HEK293 (cell line): ENCODE results near the gene UPF2.
A peak's percentile ranks its signal among the peaks of the same experiment; 100 is the strongest.

Experiments
- CTCF ChIA-PET: fragments of 350-600 bp; formaldehyde crosslinking; extraction: SDS; loops from one replicate; lab custom pipeline; 2021; ENCODE audit warnings: antibody characterized with exemption; lab: Yijun Ruan, JAX
- POLR2A ChIA-PET: fragments of 300-600 bp; formaldehyde crosslinking; extraction: SDS; loops from one replicate; lab custom pipeline; 2020; ENCODE audit warnings: antibody characterized with exemption, inconsistent platforms; lab: Yijun Ruan, JAX
- H3K27ac ChIP-seq: fragments of 200-500 bp; sonication (Bioruptor generic); 2 replicates; pipeline ENCODE4 v1.5.1; 2014; ENCODE audit warnings: low read depth, low read length, control low read depth, inconsistent platforms; ENCODE audit errors: extremely low read depth
- H3K36me3 ChIP-seq, 2 experiments: fragments of 200-500 bp in 1 of 2; sonication (Bioruptor generic) in 1 of 2; 1 replicate in 1 of 2; 2 replicates in 1 of 2; pipeline ENCODE4 v1.5.1; 2014 to 2017; ENCODE audit warnings: inconsistent platforms in 2 of 2, low read length in 2 of 2; ENCODE audit not compliant: control insufficient read depth in 2 of 2, insufficient read depth in 1 of 2
- H3K4me1 ChIP-seq: fragments of 200-500 bp; sonication (Bioruptor generic); 2 replicates; pipeline ENCODE4 v1.5.1; 2014; ENCODE audit warnings: mild to moderate bottlenecking, low read length, inconsistent platforms; ENCODE audit not compliant: control insufficient read depth, insufficient read depth
- H3K4me3 ChIP-seq: 2 replicates; pipeline ENCODE4 v1.5.1; 2011; ENCODE audit warnings: low read depth, mild to moderate bottlenecking, control low read depth, low read length, moderate library complexity
- H3K9me3 ChIP-seq: fragments of 200-500 bp; sonication (Bioruptor generic); 2 replicates; pipeline ENCODE4 v1.5.1; 2014; ENCODE audit warnings: low read depth, low read length, inconsistent platforms; ENCODE audit not compliant: control insufficient read depth, insufficient read depth
- EGR2 ChIP-seq: fragments of 450-650 bp; formaldehyde crosslinking; IDR thresholded peaks from 2 replicates; pipeline ENCODE4 v1.5.1; 2016; ENCODE audit warnings: low read depth, missing biosample characterization, missing genetic modification characterization
- OSR2 ChIP-seq: fragments of 450-650 bp; formaldehyde crosslinking; IDR thresholded peaks from 2 replicates; pipeline ENCODE4 v1.5.1; 2016; ENCODE audit warnings: missing biosample characterization, missing genetic modification characterization
- SCRT2 ChIP-seq: fragments of 450-650 bp; formaldehyde crosslinking; IDR thresholded peaks from 2 replicates; pipeline ENCODE4 v1.5.1; 2016; ENCODE audit warnings: missing biosample characterization, missing genetic modification characterization
- WT1 ChIP-seq: fragments of 450-650 bp; formaldehyde crosslinking; IDR thresholded peaks from 2 replicates; pipeline ENCODE4 v1.5.1; 2016; ENCODE audit warnings: missing biosample characterization, missing genetic modification characterization
- ZBTB17 ChIP-seq: fragments of 450-650 bp; formaldehyde crosslinking; IDR thresholded peaks from 2 replicates; pipeline ENCODE4 v1.5.1; 2016; ENCODE audit warnings: missing biosample characterization, missing genetic modification characterization
- ZIC2 ChIP-seq: fragments of 450-650 bp; formaldehyde crosslinking; IDR thresholded peaks from 2 replicates; pipeline ENCODE4 v1.5.1; 2016; ENCODE audit warnings: missing biosample characterization, missing genetic modification characterization
- ZNF114 ChIP-seq: fragments of 450-650 bp; formaldehyde crosslinking; IDR thresholded peaks from 2 replicates; pipeline ENCODE4 v1.5.0; 2017; ENCODE audit warnings: missing biosample characterization, missing genetic modification characterization
- ZNF184 ChIP-seq: fragments of 450-650 bp; IDR thresholded peaks from 2 replicates; pipeline ENCODE4 v1.5.1; 2018; ENCODE audit warnings: missing biosample characterization, mild to moderate bottlenecking, missing genetic modification characterization
- ZNF2 ChIP-seq: fragments of 450-650 bp; formaldehyde crosslinking; IDR thresholded peaks from 2 replicates; pipeline ENCODE4 v1.5.1; 2016; ENCODE audit warnings: missing biosample characterization, missing genetic modification characterization
- ZNF335 ChIP-seq: fragments of 450-650 bp; formaldehyde crosslinking; conservative IDR thresholded peaks from 2 replicates; pipeline ENCODE4 v1.5.1; 2016; ENCODE audit warnings: missing biosample characterization, missing genetic modification characterization
- ZNF366 ChIP-seq: fragments of 450-650 bp; formaldehyde crosslinking; conservative IDR thresholded peaks from 2 replicates; pipeline ENCODE4 v1.5.1; 2016; ENCODE audit warnings: missing biosample characterization, missing genetic modification characterization
- ZNF600 ChIP-seq: fragments of 450-650 bp; formaldehyde crosslinking; IDR thresholded peaks from 2 replicates; pipeline ENCODE4 v1.5.1; 2016; ENCODE audit warnings: missing biosample characterization, missing genetic modification characterization
- ZNF629 ChIP-seq: fragments of 450-650 bp; formaldehyde crosslinking; IDR thresholded peaks from 2 replicates; pipeline ENCODE4 v1.5.1; 2017; ENCODE audit warnings: missing biosample characterization, missing genetic modification characterization
- TF ChIP-seq, protein P1 (sequence below): fragments of 450-650 bp; formaldehyde crosslinking; IDR thresholded peaks from 2 replicates; pipeline ENCODE4 v1.5.1; 2016; ENCODE audit warnings: missing biosample characterization, missing genetic modification characterization
- TF ChIP-seq, protein P2 (sequence below): fragments of 450-650 bp; formaldehyde crosslinking; IDR thresholded peaks from 2 replicates; pipeline ENCODE4 v1.5.1; 2016; ENCODE audit warnings: missing biosample characterization, missing genetic modification characterization
- TF ChIP-seq, protein P3 (sequence below): fragments of 450-650 bp; formaldehyde crosslinking; IDR thresholded peaks from 2 replicates; pipeline ENCODE4 v1.5.1; 2017; ENCODE audit warnings: missing biosample characterization, missing genetic modification characterization
- TF ChIP-seq, protein P4 (sequence below): fragments of 450-650 bp; formaldehyde crosslinking; IDR thresholded peaks from 2 replicates; pipeline ENCODE4 v1.5.1; 2016; ENCODE audit warnings: missing biosample characterization, missing genetic modification characterization

UPF2 gene

DNA sequence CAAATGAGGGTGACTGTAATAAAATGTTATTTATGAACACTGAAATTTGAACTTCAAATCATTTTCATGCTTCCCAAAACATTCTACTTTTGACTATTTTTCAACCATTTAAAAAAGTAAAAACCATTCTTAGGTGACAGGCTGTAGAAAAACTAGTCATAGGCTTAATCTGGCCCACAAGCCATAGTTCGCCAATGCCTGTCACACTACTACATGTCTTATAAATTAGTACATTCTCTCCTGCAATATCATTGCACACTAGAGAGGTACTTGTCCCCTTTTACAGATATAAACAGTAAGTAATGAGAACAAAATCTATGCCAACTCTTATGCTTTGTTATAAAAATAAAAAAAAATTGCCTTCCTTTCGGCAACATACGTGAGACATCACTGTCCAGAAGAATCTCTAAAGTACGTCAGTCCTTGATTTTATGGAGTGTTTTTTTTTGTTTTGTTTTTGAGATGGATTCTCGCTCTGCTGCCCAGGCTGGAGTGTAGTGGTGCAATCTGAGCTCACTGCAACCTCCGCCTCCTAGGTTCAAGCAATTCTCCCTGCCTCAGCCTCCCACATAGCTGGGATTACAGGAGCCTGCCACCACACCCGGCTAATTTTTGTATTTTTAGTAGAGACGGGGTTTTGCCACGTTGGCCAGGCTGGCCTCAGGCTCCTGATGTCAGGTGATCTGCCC is 23.2 kb downstream of the UPF2 start (continued):
- TF ChIP-seq ZNF184 (tag by site-specific recombination): no peak
- TF ChIP-seq ZIC2 (tag by site-specific recombination): no peak
- no peak; the same call in none of the 2 replicates for TF ChIP-seq ZNF2
- TF ChIP-seq OSR2 (tag by site-specific recombination): peak; percentile 60
- peak; percentile 55; the same call in 1 of the 2 replicates for TF ChIP-seq WT1 (tag by site-specific recombination)
- peak; percentile 16; the same call in 1 of the 2 replicates for TF ChIP-seq ZNF366 (tag by site-specific recombination)
- TF ChIP-seq, protein P1, sequence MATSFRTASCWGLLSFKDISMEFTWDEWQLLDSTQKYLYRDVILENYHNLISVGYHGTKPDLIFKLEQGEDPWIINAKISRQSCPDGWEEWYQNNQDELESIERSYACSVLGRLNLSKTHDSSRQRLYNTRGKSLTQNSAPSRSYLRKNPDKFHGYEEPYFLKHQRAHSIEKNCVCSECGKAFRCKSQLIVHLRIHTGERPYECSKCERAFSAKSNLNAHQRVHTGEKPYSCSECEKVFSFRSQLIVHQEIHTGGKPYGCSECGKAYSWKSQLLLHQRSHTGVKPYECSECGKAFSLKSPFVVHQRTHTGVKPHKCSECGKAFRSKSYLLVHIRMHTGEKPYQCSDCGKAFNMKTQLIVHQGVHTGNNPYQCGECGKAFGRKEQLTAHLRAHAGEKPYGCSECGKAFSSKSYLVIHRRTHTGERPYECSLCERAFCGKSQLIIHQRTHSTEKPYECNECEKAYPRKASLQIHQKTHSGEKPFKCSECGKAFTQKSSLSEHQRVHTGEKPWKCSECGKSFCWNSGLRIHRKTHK: no peak
- TF ChIP-seq, protein P2, sequence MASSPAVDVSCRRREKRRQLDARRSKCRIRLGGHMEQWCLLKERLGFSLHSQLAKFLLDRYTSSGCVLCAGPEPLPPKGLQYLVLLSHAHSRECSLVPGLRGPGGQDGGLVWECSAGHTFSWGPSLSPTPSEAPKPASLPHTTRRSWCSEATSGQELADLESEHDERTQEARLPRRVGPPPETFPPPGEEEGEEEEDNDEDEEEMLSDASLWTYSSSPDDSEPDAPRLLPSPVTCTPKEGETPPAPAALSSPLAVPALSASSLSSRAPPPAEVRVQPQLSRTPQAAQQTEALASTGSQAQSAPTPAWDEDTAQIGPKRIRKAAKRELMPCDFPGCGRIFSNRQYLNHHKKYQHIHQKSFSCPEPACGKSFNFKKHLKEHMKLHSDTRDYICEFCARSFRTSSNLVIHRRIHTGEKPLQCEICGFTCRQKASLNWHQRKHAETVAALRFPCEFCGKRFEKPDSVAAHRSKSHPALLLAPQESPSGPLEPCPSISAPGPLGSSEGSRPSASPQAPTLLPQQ (tag by site-specific recombination): no peak
- peak; percentile 91 for TF ChIP-seq ZBTB17
- peak; percentile 36; the same call in 1 of the 2 replicates for TF ChIP-seq ZNF335 (tag by site-specific recombination)
- TF ChIP-seq ZNF629: peak; percentile 30; the same call in 1 of the 2 replicates
- peak; percentile 99 for TF ChIP-seq ZNF600 (tag by site-specific recombination)
- TF ChIP-seq EGR2: peak; percentile 87
- no peak for TF ChIP-seq ZNF114 (tag by site-specific recombination)

DNA sequence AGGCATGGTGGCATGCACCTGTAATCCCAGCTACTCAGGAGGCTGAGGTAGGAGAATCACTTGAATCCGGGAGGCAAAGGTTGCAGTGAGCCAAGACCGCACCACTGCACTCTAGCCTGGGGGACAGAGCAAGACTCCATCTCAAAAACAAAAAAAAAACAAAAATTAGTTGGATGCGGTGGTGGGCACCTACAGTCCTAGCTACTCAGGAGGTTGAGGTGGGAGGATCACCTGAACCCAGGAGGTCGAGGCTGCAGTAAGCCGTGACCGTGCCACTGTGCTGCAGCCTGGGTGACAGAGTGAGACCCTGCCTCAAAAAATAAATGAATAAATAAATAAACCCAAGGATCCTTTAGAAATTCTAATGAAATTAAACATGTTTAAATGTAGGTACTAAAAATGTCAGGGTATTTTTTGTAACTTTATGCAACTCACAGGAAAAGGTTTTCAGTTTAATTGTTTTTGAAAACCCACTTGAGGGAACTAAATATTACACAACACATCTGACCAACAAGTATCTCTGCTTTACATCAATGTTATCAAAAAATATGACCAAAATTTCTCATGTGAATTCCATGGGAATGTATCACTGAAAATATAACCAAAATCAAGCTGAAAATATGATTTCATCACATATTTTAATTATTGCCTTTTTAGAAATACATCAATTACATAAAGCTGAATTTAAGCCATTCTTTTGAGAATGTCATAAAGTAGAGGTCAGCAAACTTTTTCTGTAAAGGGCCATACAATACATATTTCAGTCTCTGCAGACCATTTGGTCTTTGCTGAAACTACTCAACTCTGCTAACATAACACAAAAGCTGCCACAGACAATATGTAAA is 23.9 kb downstream of the UPF2 start:
- TF ChIP-seq, protein P3, sequence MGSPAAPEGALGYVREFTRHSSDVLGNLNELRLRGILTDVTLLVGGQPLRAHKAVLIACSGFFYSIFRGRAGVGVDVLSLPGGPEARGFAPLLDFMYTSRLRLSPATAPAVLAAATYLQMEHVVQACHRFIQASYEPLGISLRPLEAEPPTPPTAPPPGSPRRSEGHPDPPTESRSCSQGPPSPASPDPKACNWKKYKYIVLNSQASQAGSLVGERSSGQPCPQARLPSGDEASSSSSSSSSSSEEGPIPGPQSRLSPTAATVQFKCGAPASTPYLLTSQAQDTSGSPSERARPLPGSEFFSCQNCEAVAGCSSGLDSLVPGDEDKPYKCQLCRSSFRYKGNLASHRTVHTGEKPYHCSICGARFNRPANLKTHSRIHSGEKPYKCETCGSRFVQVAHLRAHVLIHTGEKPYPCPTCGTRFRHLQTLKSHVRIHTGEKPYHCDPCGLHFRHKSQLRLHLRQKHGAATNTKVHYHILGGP (tag by site-specific recombination): no peak
- TF ChIP-seq, protein P4, sequence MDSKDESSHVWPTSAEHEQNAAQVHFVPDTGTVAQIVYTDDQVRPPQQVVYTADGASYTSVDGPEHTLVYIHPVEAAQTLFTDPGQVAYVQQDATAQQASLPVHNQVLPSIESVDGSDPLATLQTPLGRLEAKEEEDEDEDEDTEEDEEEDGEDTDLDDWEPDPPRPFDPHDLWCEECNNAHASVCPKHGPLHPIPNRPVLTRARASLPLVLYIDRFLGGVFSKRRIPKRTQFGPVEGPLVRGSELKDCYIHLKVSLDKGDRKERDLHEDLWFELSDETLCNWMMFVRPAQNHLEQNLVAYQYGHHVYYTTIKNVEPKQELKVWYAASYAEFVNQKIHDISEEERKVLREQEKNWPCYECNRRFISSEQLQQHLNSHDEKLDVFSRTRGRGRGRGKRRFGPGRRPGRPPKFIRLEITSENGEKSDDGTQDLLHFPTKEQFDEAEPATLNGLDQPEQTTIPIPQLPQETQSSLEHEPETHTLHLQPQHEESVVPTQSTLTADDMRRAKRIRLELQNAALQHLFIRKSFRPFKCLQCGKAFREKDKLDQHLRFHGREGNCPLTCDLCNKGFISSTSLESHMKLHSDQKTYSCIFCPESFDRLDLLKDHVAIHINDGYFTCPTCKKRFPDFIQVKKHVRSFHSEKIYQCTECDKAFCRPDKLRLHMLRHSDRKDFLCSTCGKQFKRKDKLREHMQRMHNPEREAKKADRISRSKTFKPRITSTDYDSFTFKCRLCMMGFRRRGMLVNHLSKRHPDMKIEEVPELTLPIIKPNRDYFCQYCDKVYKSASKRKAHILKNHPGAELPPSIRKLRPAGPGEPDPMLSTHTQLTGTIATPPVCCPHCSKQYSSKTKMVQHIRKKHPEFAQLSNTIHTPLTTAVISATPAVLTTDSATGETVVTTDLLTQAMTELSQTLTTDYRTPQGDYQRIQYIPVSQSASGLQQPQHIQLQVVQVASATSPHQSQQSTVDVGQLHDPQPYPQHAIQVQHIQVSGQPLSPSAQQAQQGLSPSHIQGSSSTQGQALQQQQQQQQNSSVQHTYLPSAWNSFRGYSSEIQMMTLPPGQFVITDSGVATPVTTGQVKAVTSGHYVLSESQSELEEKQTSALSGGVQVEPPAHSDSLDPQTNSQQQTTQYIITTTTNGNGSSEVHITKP: peak; percentile 62; the same call in 1 of the 2 replicates
- TF ChIP-seq SCRT2 (tag by site-specific recombination): peak; percentile 41; the same call in 1 of the 2 replicates
- peaks cover 9 to 10% of the 10 kb centered on the region in 2 experiments for H3K36me3 ChIP-seq
- POLR2A ChIA-PET: interaction anchor here (1.5 kb wide), 1 partner anchor 24 kb away, joined by 3 read pairs; the partner anchor contains the start of gene UPF2
- no peak overlapping the region for H3K4me3 ChIP-seq
- CTCF ChIA-PET: interaction anchor here (0.8 kb wide), 1 partner anchor 33 kb away, joined by 4 read pairs; no protein-coding TSS in a partner anchor
- no peak overlapping the region for H3K27ac ChIP-seq
- no peaks in the 10 kb centered on the region for H3K9me3 ChIP-seq
- H3K4me1 ChIP-seq: peaks cover 3% of the 10 kb centered on the region; the same call in 1 of the 2 replicates
